SIG-M5 (cell line): ENCODE data around the gene HENMT1.
A peak's percentile ranks its signal among the peaks of the same experiment; 100 is the strongest.
"Not testable (repeated sequence)": the region's sequence is repeated elsewhere in the genome, so short reads cannot be mapped to it uniquely, and the experiment has no call there.

Experiments
- DNase-seq: peaks from one replicate; lab custom pipeline; 2025; lab: John Stamatoyannopoulos, UW

HENMT1 gene

DNA sequence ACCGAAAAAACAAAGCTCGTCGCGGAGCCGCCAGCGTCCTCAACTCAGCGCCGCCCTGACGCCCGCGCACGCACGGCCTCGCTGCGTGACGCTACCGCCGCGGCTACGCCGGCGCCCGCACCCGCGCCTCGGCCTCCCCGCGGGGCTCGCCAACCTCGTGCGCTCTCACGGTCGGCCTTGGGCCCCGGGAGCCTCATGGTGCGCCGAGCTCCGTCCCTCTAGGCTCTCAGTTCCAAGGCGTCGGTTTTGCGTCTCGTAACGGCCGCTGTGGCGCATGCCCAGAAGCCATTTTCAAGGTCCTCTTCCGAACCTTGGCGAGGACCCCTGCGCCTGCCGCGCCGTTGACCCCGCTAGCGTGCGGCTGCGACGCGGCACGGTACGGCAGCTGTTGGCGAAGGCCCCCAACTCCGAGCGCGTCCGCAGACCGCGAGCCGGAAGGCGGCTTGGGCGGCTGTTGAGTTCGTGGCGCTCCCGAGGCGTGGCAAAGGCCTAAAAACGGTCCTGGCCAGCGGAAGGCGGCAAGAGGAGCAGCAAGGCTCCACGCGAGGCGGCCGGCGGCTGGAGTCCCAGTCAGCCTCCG is at the start of gene HENMT1:
Gene HENMT1, minus strand, starts transcription at position 64 of the 580 bp plus-strand sequence. CDS start 1,209 bp downstream, outside the sequence.
- DNase-seq: no peak

DNA sequence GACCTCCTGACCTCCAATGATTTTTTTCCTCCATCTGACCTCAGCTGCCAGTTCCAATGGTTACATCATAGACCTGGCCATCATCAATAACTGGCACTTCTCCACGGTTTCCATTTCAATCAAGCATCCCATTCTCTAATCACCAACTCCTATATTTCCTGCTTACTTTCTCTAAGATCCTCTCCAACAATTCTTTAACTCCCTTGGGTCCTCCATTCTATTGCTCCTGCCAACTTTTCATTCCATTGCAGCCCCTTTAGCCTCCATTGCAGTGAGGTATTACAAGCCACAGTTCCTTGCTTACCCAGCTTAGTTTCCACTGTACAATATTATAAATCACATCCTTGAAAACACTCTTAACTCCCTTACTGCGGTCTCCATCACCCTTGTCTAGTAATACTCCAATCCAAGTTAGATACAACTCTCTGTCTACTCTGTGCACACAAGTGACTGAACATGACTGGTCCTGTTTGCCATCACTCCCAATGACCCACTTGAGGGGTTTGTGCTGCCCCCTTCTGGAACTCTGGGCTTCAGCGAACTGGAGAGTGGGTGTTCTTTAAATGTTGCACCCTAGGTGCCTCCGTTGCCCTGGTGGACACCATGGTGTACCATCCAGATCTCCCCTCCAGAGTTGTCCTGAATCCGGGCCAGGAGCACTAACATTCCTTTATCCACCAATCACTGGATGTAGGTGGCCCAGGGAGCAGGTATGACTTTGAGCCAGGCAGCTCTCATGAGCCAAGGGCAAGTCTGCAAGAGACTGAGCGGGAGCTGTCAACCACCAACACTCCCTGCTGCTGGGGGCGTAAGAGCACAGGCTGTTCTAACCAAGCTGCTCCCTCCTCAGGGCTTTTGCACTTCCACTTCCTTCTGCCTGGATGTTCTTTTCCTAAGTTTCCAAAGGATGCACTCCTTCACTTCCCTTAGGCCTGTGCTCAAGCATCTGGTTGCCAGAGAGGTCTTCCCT is 48.1 kb upstream of the HENMT1 start:
- DNase-seq: no peak

DNA sequence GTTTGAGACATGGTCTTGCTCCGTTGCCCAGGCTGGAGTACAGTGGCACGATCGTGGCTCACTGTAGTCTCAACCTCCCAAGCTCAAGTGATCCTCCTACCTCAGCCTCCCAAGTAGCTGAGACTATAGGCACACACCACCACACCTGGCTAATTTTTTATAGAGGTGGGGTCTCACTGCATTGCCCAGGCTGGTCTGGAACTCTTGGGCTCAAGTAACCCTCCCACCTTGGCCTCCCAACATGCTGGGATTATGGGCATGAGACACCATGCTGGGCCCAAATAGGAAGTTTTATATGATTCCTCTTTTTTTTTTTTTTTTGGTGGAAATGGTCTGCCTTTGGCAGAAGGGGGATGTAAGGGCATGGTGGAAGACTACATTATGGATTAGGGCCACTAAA is 45.8 kb upstream of the HENMT1 start:
- DNase-seq: no peak

- no peak for DNase-seq
Measured at GRCh38 chr1:108704496-108704895, 43.6 kb upstream of the HENMT1 start.

DNA sequence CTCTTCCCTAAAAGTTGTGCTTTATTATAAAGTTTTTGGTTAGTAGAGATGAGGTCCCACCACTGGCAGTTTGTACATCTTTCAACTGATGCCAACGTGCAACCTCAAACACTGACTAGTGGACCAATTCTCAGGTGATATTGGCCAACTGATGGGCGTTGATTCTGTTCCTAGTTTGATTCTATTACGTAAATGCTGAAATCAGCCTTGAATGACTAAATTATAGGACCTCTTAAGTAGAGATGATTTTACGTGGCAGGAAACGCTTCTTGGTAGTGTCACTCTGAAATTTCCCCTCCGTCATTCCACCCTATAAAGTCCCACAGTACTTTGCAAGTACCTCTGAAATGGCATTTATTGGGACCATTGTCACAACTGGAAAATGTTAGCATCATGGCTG is 43.0 kb upstream of the HENMT1 start:
- DNase-seq: no peak

- DNase-seq: not testable (repeated sequence)
Measured at GRCh38 chr1:108702109-108702508, 41.2 kb upstream of the HENMT1 start.

DNA sequence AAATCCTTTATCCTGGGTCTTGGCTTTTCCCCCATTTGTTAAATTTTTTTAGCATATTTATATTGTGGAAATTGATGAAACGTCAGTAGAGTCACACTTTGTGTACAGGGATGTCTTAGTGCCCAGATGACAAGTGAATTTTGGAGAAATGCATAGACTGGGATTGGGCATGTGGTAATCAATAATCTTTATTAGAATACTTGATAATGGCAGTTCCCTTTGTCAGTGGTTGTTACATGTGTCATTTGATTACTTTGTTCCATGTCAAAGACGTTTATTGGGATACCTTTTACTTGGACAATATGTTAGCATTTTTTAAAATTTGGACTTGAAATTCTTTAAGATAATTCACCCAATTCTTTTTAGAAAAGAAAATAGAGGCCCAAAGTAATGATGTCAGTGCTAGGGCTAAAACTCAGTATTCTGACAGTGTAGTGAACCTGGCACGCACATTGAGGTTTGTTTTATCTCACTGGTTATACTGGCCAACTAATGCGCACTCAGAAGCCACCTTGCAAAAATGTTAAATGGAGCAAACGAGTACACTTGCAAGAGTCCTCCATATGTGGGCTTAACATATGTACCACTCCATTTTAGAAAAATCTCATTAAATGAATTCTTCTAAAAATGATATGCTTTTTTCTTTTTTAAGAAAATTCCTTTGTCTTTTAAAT is 40.4 kb upstream of the HENMT1 start:
- no peak for DNase-seq

DNA sequence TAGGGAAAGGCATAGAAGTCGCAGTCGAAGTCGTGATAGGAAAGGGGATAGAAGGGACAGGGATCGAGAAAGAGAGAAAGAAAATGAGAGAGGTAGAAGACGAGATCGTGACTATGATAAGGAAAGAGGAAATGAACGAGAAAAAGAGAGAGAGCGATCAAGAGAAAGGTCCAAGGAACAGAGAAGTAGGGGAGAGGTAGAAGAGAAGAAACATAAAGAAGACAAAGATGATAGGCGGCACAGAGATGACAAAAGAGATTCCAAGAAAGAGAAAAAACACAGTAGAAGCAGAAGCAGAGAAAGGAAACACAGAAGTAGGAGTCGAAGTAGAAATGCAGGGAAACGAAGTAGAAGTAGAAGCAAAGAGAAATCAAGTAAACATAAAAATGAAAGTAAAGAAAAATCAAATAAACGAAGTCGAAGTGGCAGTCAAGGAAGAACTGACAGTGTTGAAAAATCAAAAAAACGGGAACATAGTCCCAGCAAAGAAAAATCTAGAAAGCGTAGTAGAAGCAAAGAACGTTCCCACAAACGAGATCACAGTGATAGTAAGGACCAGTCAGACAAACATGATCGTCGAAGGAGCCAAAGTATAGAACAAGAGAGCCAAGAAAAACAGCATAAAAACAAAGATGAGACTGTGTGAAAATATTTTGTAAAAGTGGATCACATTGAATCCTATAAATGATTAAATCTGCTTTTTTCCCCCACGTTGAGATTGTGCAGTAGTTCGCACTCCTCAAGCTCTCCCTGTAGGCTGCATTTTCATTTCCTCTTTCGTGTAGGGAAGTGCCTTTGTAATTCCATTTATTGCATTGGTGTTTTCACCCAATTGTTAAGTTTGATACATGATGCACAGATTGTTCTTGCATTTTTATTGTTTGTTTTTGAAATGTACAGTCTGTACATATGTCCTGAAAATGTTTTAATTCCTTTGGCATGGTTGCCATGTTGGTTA is 38.8 kb upstream of the HENMT1 start:
- DNase-seq: no peak

GRCh38 chr1:108695535-108695934 is 34.6 kb upstream of the HENMT1 start:
- DNase-seq: no peak

DNA sequence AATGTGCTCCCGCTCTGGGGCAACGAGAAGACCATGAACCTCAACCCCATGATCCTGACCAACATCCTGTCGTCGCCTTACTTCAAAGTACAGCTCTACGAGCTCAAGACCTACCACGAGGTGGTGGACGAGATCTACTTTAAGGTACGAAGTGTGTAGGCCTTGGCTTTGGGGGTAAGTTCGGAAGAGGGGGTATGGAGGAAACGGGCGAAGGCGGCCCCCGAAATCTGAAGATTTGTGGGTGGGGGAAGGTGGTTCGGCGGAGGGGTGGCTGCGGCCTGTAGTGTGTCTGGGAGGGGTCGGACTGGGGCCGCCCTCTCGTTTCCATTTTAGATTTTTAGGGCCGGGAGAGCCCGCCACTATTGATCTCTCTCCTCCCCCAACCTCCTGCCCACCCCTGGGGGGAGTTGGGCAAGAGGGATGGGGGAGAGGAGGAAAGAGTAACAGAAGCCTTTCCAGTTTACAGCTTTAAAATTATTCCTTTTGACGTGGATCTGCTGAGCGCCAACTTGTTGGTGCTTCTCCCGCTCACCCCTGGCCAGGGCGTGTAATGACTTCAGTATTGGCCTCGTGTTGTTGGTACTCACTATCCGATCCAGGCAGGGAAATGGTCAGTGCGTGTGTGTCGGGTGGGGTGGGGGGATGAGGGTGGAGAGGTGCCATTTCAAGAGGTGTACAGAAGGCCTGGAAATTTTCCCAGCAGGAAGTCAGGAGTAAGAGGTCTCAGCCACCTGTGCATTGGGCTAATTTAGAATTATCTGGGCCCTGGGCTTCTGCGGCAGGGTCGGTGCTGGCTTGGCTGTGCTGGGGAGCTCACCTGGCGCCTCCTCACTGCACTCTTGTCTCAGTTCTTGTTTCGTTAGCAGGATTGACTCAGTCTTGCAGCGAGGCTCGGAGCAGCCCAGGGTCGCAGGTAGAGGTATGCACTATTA is 32.1 kb upstream of the HENMT1 start:
- DNase-seq: no peak

DNA sequence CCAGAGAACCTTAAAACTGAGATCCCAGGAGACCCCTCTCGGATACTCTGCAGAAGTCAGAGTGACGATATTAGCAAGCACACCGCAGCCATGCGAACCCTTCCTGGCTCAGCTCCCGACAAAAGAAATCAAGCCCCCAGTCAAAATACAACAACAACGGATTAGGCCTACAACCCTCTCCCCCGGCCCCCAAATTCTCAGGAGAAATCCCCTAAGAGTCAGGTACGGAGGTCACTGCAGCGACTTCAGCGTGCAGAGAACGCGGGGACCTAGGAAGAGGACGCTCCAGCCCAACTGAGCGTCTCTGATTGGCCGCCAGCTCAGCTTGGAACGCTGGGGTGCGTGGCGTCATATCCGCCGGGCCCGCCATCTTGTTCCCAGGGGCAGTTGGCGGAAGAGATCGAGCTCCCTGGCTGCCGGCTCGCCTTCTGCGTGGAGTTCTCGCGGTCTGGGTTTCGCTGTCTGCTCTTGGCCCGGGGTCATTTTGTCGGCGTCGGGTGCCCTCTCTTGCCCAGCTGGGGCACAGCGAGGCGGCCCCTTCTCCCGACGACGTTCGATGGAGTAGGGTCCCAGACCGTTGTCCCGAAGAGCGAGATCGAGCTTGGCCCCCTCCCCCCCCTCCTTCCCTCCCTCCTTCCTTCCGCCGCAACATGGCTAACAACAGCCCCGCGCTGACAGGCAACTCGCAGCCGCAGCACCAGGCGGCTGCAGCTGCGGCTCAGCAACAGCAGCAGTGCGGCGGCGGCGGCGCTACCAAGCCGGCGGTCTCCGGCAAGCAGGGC is 31.2 kb upstream of the HENMT1 start, which contains the start of gene PRPF38B:
Gene PRPF38B, plus strand, starts transcription at position 369 of the 782 bp plus-strand sequence. Its CDS starts 282 bp downstream, at position 651.
- DNase-seq: peak; percentile 46

DNA sequence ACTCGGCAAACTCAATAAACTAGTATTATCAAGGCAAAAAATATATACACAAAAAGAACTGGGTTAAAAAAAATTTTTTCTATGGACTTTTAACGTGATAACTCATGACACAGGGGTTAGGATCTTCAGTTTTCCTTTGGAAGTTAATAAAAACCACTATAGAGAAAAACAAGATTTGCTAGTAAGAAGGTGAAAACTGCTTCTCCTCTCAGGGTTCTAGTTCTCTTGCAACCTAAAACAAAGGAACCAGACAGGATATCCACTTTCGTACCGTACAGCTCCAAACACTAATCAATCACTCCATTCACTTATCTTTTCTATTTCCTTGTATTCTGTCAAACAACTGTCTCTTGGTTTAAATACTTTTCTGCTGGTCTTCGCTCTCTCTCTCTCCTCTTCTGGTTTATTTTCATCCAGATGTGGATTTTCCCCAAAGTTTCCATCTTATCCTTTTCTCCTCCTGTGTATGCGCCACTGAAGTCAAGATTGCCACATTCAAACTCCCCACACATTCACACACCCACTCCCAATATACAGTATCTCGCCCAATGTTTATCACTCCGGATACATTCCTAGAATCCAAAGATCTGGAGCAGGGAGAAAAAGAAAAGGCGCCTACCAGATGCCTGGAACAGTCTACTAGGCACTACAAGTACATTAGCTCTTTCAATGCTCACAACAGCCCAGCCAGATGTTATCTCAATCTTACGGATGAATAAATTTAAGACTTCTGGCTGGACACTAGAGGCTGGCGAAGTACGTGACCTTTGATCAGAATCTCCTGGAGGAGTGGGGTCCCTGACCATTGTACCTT is 30.4 kb upstream of the HENMT1 start:
- no peak for DNase-seq

GRCh38 chr1:108686614-108687313 is 25.9 kb upstream of the HENMT1 start:
- no peak for DNase-seq

GRCh38 chr1:108685529-108685928 is 24.6 kb upstream of the HENMT1 start:
- DNase-seq: no peak

GRCh38 chr1:108681701-108682100 is 20.8 kb upstream of the HENMT1 start:
- not testable (repeated sequence) for DNase-seq

- DNase-seq: no peak
Measured at GRCh38 chr1:108679586-108680213, 18.8 kb upstream of the HENMT1 start.

DNA sequence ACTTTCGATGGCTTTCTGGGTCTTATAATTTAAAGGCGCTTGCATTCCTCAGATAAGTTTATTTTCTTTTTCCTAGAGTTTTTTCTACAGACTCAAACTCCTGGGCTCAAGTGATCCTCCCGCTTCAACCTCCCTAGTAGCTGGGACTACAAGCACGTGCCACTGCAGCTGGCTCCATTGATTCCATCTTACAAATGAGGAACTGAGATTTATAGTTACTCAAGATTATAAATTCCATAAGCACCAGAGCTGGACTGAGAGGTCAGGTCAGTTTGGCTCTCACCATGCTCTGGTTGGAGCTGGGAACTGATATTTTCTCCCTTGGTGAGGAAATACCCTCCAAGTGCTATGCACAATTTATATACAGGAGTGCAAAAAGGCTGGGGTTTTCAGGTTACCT is 17.8 kb upstream of the HENMT1 start:
- DNase-seq: no peak

GRCh38 chr1:108671143-108671542 is 10.2 kb upstream of the HENMT1 start:
- DNase-seq: no peak
